Hepatocyte (in vitro differentiated cells): ENCODE results near the gene SLC9A5. TPM values are rescaled to one million over a fixed set of nuclear protein-coding genes. Genes with fewer than 3 reads are reported as not detected.

Experiments
- DNase-seq: peaks from one replicate; pipeline ENCODE4 v3.0.0-alpha.2; 2016; ENCODE audit warnings: low spot score
- H2AFZ ChIP-seq: fragments of 200-600 bp; sonication (generic); 2 replicates; pipeline ENCODE4 v1.6.0; 2016; ENCODE audit warnings: antibody characterized with exemption, mild to moderate bottlenecking
- H3K27ac ChIP-seq: fragments of 200-600 bp; sonication (generic); 2 replicates; pipeline ENCODE4 v1.5.1; 2016; ENCODE audit warnings: mild to moderate bottlenecking
- H3K27me3 ChIP-seq: fragments of 200-600 bp; sonication (generic); 2 replicates; pipeline ENCODE4 v1.6.1; 2016
- H3K36me3 ChIP-seq: fragments of 200-600 bp; sonication (generic); replicated peaks from 2 replicates; pipeline ENCODE4 v1.5.1; 2016; ENCODE audit warnings: low read depth; ENCODE audit not compliant: insufficient read depth
- H3K4me1 ChIP-seq: fragments of 200-600 bp; sonication (generic); 2 replicates; pipeline ENCODE4 v1.5.1; 2016; ENCODE audit warnings: mild to moderate bottlenecking, moderate library complexity; ENCODE audit not compliant: insufficient read depth
- H3K4me2 ChIP-seq: fragments of 200-600 bp; sonication (generic); 2 replicates; pipeline ENCODE4 v1.6.0; 2016
- H3K4me3 ChIP-seq: fragments of 200-600 bp; sonication (generic); 2 replicates; pipeline ENCODE4 v1.5.1; 2016; ENCODE audit warnings: mild to moderate bottlenecking
- H3K79me2 ChIP-seq: fragments of 200-600 bp; sonication (generic); 2 replicates; pipeline ENCODE4 v1.6.0; 2017; ENCODE audit warnings: mild to moderate bottlenecking
- H3K9me2 ChIP-seq: fragments of 200-600 bp; sonication (generic); replicated peaks from 2 replicates; pipeline ENCODE4 v1.6.0; 2017; ENCODE audit warnings: mild to moderate bottlenecking; ENCODE audit not compliant: insufficient read depth
- H3K9me3 ChIP-seq: fragments of 200-600 bp; sonication (generic); 2 replicates; pipeline ENCODE4 v1.5.1; 2016; ENCODE audit warnings: low read depth, mild to moderate bottlenecking
- H4K20me1 ChIP-seq: fragments of 200-600 bp; sonication (generic); 2 replicates; pipeline ENCODE4 v1.6.0; 2016; ENCODE audit warnings: mild to moderate bottlenecking; ENCODE audit not compliant: insufficient read depth, poor library complexity, severe bottlenecking
- EZH2 ChIP-seq: fragments of 200-600 bp; sonication (generic); IDR thresholded peaks from 2 replicates; pipeline ENCODE4 v1.6.1; 2016; ENCODE audit warnings: antibody characterized with exemption, mild to moderate bottlenecking, borderline replicate concordance
- EZH2phosphoT487 ChIP-seq: fragments of 200-600 bp; sonication (generic); IDR thresholded peaks from one replicate; pipeline ENCODE4 v1.6.1; 2018; ENCODE audit warnings: antibody characterized with exemption, mild to moderate bottlenecking, low read depth, moderate library complexity; ENCODE audit not compliant: unreplicated experiment, severe bottlenecking
- WGBS: methylation state at CpG from one replicate; pipeline ENCODE4 v1.1.6; 2016; ENCODE audit warnings: low lambda C conversion rate; ENCODE audit errors: missing lambda C conversion rate; 5-methylcytosine and 5-hydroxymethylcytosine counted together
- polyA plus RNA-seq: library from polyadenylated mRNA; unstranded; fragments of >200 nt; fragmentation: Nextera tagmentation; extraction: Ambion mirVana; gene quantifications from 2 replicates; pipeline ENCODE4 v1.2.1, GENCODE V29; 2016
- total RNA-seq: library from RNA; depleted of rRNA; stranded (reverse); fragments of >200 nt; gene quantifications from 2 replicates; pipeline ENCODE4 v1.2.3, GENCODE V29; 2014
- TF ChIP-seq, protein P1 (sequence below): fragments of 200-600 bp; sonication (generic); IDR thresholded peaks from 2 replicates; pipeline ENCODE4 v1.5.1; 2016; ENCODE audit warnings: antibody characterized with exemption, mild to moderate bottlenecking; ENCODE audit not compliant: poor library complexity

Gene SLC9A5
- total and polyA plus RNA-seq, 2 experiments from 2014 or later, result 1.4 to 1.5 TPM

DNA sequence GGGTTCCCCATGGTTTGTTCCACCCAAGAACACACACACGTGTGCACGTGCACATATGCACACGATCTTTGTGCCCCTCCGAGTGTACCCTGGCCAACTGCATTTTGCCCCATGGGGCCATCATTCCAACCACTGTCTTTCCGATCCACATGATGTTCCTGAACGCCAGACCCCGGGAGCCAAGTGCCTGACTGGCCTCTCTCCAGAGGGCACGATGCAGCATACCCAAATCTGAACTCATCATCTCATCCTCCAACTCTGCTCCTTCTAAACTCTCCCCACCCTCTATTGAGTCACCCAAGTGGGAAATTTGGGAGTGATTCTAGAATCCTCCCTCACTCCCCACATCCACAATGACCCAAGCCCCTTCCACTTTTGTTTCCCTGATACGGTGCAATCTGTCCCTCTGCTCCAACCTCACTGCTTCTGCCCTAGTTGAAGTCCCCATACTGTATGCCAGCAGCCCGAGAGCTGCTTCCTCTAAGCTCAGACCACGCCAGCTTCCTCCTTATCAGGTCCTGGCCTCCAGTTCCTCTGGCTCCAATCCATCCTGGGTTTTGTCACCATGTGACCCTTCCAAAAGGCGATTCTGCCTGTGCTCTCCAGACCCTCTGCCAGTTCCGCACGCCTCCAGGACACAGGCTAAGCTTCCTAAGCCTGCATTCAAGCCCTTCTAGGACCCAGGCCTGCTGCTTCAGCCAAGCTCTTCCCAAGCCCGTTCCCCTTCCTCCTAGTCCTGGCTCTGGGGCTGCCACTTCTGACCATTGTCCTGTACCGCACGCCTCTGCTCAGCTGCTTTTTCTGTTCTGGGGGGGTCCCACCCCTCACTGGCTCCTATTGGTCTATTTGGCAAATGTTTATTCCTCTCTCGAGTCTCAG lies 31.9 kb upstream of the SLC9A5 start:
- 83% methylated on average over 18 of the region's 18 CpGs for WGBS
- H3K36me3 ChIP-seq, result no peaks in the 10 kb centered on the region
- DNase-seq, result no peak
- H3K27ac ChIP-seq, result no peak overlapping the region
- H3K9me3 ChIP-seq, result no peaks in the 10 kb centered on the region
- no peaks in the 10 kb centered on the region for H3K27me3 ChIP-seq
- H3K4me2 ChIP-seq, result no peak overlapping the region
- TF ChIP-seq EZH2phosphoT487 (no peak), EZH2 (no peak)
- TF ChIP-seq, protein P1, sequence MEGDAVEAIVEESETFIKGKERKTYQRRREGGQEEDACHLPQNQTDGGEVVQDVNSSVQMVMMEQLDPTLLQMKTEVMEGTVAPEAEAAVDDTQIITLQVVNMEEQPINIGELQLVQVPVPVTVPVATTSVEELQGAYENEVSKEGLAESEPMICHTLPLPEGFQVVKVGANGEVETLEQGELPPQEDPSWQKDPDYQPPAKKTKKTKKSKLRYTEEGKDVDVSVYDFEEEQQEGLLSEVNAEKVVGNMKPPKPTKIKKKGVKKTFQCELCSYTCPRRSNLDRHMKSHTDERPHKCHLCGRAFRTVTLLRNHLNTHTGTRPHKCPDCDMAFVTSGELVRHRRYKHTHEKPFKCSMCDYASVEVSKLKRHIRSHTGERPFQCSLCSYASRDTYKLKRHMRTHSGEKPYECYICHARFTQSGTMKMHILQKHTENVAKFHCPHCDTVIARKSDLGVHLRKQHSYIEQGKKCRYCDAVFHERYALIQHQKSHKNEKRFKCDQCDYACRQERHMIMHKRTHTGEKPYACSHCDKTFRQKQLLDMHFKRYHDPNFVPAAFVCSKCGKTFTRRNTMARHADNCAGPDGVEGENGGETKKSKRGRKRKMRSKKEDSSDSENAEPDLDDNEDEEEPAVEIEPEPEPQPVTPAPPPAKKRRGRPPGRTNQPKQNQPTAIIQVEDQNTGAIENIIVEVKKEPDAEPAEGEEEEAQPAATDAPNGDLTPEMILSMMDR, result no peak
- no peak overlapping the region for H2AFZ ChIP-seq
- no peaks in the 10 kb centered on the region for H3K4me1 ChIP-seq
- no peak overlapping the region for H3K4me3 ChIP-seq
- H4K20me1 ChIP-seq, result no peaks in the 10 kb centered on the region
- H3K9me2 ChIP-seq, result no peaks in the 10 kb centered on the region
- no peaks in the 10 kb centered on the region for H3K79me2 ChIP-seq

DNA sequence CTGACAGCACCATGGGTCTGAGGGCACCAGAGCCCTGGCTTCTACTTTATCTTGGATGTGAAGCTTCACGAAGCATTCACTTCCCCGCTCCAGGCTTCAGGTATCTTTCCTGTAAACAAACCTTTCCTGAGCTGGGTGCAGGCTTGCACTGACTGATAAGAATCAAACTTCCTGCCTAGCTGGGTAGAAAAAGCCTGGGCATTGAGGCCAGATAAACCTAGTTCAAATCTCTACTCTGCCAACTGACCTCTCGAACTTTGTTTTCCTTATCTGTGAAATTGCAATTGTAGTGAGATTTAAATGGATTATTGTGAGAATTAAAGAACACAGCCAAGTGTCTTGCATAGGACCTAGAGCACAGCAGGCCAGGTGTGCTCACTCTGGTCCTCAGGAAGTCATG lies 24.8 kb upstream of the SLC9A5 start:
- no peak for DNase-seq
- Histone ChIP-seq H3K27me3 (no peaks in the 10 kb centered on the region), H3K79me2 (peaks cover 16% of the 10 kb centered on the region), H3K4me2 (no peak overlapping the region), H2AFZ (no peak overlapping the region), H3K36me3 (no peaks in the 10 kb centered on the region), H4K20me1 (no peaks in the 10 kb centered on the region), H3K4me3 (no peak overlapping the region), H3K9me2 (no peaks in the 10 kb centered on the region), H3K27ac (no peak overlapping the region), H3K4me1 (peaks cover 9% of the 10 kb centered on the region), H3K9me3 (no peaks in the 10 kb centered on the region)
- TF ChIP-seq, protein P1, result no peak
- TF ChIP-seq EZH2 (no peak), EZH2phosphoT487 (no peak)
- WGBS, result 27% methylated on average over 3 of the region's 3 CpGs

DNA sequence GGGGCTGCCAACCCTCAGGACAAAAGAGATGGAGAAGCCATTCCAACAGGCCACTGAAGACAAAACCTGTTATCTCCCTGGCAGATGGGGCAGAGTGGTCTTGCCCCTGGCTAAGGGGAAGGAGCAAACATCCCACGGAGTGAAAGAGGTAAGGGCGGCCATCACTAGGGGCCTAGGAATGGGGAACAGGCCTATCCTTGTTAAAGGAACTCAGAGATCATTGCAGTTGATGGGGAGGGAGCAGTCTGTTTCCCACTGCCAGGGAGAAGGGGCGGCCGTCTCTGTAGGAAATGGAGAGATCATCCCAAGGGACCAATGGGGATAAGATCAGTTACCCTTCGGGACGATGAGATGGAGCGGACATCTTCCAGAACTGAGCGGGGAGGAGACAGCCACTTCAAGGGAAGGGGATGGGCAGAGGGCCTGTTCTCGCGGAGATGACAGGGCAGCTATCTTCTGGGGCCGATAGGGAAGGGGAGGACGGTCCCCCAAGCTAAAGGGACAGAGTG lies 22.4 kb upstream of the SLC9A5 start:
- 16% methylated on average over 11 of the region's 12 CpGs for WGBS
- no peak for DNase-seq
- no peaks in the 10 kb centered on the region for H3K27me3 ChIP-seq
- no peaks in the 10 kb centered on the region for H4K20me1 ChIP-seq
- H3K4me2 ChIP-seq, result peak overlapping the region; percentile 80
- TF ChIP-seq, protein P1, result no peak
- TF ChIP-seq EZH2 (no peak), EZH2phosphoT487 (no peak)
- H3K4me3 ChIP-seq, result peak overlapping the region; percentile 47
- H3K79me2 ChIP-seq, result peaks cover 16% of the 10 kb centered on the region
- H2AFZ ChIP-seq, result peak overlapping the region; percentile 46
- no peaks in the 10 kb centered on the region for H3K9me2 ChIP-seq
- H3K4me1 ChIP-seq, result peaks cover 9% of the 10 kb centered on the region
- H3K27ac ChIP-seq, result peak overlapping the region; percentile 29
- no peaks in the 10 kb centered on the region for H3K9me3 ChIP-seq
- H3K36me3 ChIP-seq, result no peaks in the 10 kb centered on the region
